Measurements from ENCODE around the gene UHRF1. TPM values are rescaled to one million over a fixed set of nuclear protein-coding genes. Genes with fewer than 3 reads are reported as not detected.

Gene UHRF1
- 6.0 and 6.1 TPM in 2 replicates for total RNA-seq

DNA sequence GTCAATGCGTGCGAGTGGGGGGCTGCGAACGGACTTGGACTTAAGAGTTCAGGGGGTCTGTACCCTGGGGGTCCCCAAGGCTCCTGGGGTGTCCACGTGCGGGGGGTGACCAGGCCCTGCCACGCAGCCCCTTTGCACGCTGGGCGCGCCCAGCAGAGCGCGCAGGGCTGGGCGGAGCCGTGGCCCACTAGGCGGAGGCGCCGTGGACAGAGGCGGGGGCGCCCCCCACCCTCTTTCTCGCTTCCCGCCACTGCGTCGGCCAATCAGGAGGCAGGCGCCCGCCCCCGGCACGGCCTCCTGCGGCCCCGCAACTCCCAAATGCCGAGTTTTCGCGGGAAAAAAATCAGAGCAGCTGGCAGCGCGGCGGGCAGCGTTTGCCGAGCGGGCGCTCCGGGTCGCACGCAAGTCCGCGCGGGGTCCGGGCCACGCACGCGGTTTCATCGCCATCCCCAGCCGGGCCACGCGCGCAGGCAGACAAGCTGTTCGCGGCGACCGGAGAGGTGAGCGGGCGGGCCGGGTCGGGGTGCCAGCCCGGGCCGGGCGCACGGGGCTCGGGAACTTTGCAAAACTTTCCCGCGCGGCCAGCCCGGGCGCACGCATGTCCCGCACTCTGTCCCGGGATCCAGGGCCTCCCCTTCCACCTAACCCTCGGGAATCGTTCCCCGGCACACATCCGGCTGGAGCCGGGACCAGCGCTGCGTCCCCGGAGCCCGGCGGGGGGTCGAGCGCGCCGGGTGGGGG, at the start of gene UHRF1:
Gene UHRF1, plus strand, starts transcription at position 346 of the 741 bp plus-strand sequence. CDS start 1,385 bp downstream, outside the sequence.

DNA sequence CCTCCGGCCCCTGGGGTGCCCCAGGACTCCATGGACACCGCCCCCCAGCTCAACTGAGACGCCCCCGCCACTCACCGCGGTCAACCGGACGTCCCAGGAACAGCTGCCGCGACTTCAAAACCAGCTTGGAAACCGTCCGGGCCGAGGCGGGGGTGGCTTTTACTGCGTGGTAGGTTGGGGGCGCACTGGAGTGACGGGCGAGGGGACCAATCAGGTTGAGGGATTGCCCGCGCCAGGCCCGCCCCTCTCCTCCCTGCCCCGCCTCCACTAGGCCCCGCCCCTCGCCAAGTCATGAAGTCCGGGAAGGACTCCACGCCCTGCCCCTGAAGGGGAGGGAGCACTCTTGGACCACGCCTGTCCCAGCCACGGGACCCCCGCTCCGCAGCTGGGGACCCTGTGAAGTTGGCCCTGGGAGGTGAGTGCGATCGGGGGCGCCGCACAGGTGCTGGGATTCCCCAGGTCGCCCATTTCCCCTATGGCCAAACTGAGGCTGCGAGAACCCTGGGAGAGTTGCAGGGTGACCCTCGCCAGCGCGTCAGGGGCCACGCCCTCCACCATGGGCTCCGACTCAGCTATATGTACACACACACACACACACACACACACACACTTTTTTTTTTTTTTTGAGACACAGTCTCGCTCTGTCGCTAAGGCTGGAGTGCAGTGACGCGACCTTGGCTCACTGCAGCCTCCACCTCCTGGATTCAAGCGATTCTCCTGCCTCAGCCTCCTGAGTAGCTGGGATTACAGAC, 41.6 kb upstream of the UHRF1 start, which contains the start of gene PLIN3:
Gene PLIN3, minus strand, starts transcription at position 134 of the 752 bp plus-strand sequence. CDS start 6,273 bp downstream, outside the sequence.

DNA sequence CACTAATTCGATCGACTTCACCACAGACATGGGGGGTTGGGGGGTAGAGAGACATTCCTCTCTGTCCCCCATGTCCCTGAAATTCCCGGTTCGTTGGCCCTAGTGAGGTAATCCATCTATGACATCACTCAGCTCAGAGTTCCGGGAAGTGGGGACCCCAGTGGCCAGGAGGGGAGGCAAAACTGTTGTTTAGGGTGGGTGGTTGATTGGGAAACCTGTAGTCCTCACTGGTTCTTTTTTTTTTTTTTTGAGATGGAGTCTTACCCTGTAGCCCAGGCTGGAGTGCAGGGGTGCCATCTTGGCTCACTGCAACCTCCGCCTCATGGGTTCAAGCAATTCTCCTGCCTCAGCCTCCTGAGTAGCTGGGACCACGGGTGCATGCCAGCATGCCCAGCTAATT, 6.5 kb upstream of the UHRF1 start, which contains the start of gene ARRDC5:
Gene ARRDC5, minus strand, starts transcription at position 101 of the 400 bp plus-strand sequence. Its CDS starts 71 bp downstream, at position 30.

DNA sequence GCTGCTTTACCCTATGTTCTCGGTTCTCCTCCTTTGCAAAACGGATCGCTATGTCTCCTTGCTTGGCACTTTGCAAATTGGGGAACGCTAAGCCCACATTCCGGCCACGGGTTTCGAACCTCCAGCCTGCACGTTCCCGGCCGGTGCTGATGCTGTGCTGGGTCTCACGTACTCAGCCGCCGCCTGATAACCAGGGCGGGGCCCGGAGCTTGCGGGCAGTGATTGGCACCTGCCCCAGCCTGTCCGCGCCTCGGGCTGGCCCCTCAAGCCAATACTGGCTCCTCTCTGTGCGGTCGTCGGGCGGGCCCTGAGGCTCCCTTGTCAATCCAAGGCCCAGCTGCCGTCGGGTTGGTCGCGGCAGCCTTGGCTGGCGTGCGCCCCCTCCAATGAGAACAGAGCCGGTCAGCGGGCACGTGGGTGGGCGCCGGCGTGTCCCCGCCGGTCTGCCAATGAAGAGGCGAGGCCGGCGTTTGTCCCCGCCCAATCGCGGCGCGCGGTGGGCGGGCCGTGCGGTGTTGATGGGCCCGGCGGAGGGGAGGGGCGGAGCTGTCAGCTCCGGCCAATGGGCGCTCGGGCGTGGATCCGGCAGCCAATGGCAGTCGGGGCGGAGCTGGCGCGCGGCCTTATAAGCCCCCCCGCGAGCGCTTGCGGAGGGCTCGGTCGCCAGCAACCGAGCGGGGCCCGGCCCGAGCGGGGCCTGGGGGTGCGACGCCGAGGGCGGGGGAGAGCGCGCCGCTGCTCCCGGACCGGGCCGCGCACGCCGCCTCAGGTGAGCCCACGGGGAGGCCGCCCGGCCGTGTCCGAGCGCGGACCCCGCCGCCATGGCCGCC, 59.4 kb downstream of the UHRF1 start, which contains the start of gene KDM4B:
Gene KDM4B, plus strand, starts transcription at position 652 of the 830 bp plus-strand sequence. CDS start 63,778 bp downstream, outside the sequence.

Other genes with a start within 250 kb of the UHRF1 start
- gene MYDGF, start 239.2 kb upstream of the UHRF1 start, total RNA-seq = 143 and 186 TPM in 2 replicates
- 11.7 and 12.1 TPM in 2 replicates for gene DPP9, start 185.7 kb upstream of the UHRF1 start, total RNA-seq
- gene FEM1A, start 117.8 kb upstream of the UHRF1 start, total RNA-seq = 13.2 and 14.0 TPM in 2 replicates
- gene TICAM1, start 77.8 kb upstream of the UHRF1 start, total RNA-seq = 2.5 and 2.6 TPM in 2 replicates
- 61.8 and 77.4 TPM in 2 replicates for gene PLIN3, start 41.8 kb upstream of the UHRF1 start, total RNA-seq
- gene ARRDC5, start 6.6 kb upstream of the UHRF1 start, total RNA-seq = not detected in 2 replicates
- gene KDM4B, start 59.6 kb downstream of the UHRF1 start, total RNA-seq = 9.6 and 10.4 TPM in 2 replicates

All from dermis lymphatic vessel endothelial cell (primary cell).